Head of caudate nucleus (tissue), 42 donors: Measurements from ENCODE around the gene PAK2.

Source experiments
- DNase-seq, 42 donors: peaks; one replicate each; pipeline versions ENCODE4 v3.0.0 to v3.0.0-alpha.2; 2020 to 2021; ENCODE audit warnings: mixed read lengths in 7 of 42
- intact Hi-C: fragments of 100-400 bp; cut with DNase I; formaldehyde crosslinking; loops from one replicate; pipeline ENCODE4 v1.15.0; 2022

PAK2 gene

DNA sequence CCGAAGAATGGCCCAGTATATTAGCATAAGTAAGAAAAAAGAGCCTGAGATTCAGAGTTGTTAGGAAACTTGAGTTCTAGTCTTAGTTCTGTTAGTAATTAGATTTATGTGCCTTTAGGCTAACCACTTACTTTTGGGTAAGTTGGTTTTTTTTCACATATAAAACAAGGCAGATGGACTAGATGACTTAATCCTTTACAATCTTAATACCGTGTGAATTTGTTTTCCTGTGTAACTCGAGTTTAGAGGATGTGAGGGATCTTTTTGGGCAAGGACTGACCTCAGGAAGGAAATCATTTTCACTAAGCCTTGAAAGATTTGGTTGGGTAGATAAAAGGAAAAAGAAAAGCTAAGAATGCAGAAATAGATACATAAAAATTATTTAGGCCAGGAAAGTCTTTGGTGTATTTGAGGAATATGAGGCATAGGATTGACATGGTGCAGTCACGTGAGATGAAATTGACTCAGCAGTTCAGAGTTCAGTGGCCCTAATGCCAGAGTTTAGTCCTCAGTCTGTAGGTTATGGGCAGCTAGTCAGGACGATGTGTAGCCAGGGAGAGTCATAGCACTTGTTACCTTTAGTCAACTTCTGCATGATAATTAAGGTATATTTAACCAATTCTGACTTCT lies 34.6 kb downstream of the PAK2 start:
- no peak for DNase-seq
- intact Hi-C loops: no loop called here

DNA sequence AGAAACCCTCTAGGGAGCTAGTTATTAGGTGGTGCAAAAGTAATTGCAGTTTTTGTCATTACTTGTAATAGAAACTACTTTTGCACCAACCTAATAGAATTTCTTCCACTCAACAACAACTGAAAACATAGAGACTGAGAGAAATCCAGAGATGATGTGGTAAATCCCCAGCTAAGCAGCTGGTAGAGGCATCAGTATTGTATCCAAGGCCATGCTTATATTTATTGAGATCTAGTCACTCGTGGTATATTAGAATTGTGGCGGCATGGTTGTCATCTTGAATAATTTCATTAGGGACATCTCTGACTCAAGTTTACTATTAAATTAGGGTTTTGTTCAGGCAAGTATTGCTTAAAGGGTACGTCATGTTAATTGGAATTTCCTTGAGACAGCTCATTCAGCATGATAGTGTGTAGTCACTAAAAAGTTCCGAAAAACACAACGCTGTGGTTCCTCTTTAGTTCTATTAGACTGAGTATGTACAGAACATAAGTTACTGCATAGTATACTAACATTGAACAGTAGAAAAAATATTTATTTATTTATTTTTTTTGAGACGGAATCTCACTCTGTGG lies 35.3 kb downstream of the PAK2 start:
- no peak for DNase-seq
- intact Hi-C loops: no loop called here

DNA sequence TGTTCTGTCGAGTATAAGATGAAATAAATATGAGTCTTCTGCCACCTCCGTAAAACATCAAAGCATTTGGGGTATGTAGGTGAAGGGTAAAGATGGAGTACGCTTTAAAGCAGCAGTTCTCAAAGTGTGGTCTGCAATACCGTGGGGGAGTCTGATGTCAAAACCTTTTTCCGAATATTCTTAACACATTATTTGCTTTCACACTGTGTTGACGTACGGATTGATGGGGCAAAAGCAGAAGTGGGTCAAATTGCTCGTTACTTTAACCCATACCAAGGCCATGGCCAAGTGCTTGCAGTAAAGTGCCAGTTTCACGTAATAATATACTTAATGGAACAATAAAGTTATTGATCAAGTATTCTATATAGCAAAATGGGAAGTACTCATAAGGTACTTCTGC lies 36.3 kb downstream of the PAK2 start:
- DNase-seq: no peak
- intact Hi-C loops: no loop called here

DNA sequence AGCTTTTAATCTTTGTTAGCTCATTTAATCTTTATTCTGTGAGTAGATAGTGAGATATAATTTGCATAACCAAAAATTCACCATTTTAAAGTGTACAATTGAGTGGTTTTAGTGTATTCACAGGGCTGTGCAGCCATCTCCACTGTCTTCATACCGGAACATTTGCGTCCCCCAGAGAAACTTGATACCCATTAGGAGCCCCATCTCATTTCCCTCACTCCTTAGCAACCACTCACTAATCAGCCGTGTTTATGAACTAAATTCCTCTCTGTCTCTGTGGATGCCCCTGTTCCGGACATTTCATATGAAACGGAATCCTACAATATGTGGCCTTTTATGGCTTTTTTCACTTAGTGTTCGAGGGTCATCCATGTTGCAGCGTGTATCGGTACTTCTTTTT lies 38.2 kb downstream of the PAK2 start:
- DNase-seq: no peak
- intact Hi-C loops: no loop called here

DNA sequence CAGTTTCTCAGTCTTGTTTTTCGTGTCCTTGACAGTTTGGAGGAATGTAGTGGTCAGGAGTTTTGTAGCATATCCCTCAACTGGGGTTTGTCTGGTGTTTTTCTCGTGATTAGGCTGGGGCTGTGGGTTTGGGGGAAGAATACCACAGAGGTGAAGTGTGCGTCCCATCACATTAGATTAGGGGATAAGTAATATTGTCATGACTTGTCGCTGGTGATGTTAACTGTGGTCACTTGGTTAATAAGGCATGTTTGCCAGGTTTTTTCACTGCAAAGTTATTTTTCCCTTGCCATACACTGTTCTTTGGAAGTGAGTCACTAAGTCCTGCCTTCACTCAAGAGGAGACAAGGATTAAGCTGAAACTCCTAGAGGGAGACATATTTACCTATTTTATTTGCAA lies 39.1 kb downstream of the PAK2 start:
- intact Hi-C loops: no loop called here
- DNase-seq: no peak

DNA sequence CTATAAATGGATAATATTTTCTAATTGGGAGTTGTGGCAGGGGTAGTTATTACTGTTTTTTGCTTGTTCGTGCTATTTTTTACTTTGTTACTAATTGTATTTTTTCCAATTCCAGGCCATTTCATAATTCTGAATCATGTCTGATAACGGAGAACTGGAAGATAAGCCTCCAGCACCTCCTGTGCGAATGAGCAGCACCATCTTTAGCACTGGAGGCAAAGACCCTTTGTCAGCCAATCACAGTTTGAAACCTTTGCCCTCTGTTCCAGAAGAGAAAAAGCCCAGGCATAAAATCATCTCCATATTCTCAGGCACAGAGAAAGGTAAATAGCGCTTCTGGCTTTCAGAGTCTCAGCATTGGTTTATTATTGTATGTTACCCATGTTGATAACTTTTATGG lies 42.9 kb downstream of the PAK2 start:
- intact Hi-C loops: no loop called here
- DNase-seq: no peak

DNA sequence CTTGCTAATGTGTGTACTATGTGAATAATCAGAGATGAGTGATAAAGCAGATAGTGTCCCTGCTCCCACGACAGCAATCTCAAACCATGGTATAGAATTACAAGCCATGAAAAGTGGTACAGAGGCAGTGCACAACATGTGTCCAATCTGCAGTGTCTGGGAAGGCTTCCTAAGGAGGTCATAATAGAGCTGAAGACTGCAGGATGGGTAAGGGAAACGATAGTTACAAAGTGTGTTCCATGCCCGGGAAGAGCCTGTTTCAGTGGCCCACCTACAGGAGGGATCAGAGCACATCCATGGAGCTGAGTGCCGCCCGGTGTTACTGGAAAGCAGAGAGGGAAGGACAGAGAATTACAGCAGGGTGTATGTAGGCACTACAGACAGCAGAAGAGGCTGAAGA lies 48.9 kb downstream of the PAK2 start:
- intact Hi-C loops: no loop called here
- DNase-seq: peak in 1 of 42 donors; percentile 16

DNA sequence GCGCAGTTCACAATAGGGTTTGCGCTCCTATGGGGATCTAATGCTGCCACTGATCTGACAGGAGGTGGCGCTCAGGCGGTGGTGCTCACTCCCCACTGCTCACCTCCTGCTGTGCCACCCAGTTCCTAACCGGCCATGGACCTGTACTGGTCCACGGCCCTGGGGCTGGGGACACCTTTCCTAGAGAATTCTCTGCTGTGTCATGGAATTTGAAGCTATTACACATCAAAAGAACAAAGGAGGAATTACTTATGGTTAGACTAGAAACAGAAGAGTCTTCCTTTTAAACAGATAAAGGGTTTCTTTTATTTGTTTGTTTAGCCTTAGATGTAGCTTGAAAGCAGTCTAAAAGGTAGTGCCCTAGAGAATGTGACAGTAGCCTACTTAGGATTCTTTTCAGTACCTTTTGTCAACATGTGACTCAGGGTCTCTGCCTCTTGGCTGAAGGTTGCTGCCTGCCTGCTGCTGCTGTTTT lies 50.3 kb downstream of the PAK2 start:
- no peak for DNase-seq
- intact Hi-C loops: no loop called here

DNA sequence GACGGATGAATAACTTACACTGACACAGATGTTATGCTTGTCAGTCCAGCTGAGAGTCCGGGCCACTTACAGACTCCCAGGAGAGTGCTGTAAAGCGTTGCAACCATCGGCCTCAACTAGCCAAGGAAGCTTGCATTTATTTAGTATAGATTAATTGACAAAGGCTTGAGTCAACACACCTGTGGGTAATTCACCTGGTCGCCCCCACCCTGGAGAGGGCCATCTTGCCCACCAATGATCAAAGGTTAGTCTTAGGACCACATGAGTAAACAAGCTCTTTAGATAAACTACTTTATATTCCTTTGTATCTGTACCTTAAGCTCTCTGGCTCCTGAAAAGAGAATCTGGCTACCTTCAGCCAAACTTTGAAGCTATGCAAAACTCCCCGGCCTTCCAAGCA lies 51.0 kb downstream of the PAK2 start:
- intact Hi-C loops: no loop called here
- DNase-seq: no peak

DNA sequence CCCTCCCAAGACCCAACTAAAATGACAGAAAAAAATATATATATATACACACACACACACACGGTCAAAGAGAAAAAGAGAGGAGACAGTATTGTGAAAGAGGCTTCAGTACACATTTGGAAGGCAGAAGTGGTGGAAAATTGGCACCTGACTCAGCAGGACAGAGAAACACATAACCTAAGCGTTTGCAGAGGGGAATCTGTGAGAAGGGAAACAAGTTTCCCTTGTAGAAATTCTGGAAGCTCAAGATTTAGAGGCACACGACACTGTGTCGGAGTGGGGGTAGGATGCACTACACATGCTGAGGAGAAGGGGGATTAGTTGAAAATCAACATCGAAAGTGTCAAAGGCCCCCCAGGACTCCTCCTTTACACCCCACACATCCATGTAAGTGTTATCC lies 53.1 kb downstream of the PAK2 start:
- intact Hi-C loops: no loop called here
- DNase-seq: peak in 1 of 42 donors; percentile 8

DNA sequence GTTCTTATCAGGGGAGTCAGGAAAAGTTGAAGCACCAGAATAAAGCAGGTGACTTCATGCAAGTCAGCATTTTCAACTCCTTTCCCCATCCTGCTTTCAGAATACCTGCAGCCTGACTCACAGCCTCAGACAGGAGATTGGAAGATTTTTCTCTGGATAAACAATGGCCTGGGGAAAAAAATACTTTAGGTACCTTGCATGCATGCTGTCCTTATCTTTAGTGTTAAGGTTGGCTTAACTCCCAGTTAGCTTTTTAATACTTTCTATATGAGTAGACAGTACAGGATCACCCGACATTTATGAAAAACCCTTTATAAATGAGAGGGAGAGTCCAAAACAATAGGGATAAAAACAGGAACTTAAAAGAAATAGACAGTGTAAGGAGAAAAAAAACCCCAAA lies 53.6 kb downstream of the PAK2 start:
- no peak for DNase-seq
- intact Hi-C loops: no loop called here

DNA sequence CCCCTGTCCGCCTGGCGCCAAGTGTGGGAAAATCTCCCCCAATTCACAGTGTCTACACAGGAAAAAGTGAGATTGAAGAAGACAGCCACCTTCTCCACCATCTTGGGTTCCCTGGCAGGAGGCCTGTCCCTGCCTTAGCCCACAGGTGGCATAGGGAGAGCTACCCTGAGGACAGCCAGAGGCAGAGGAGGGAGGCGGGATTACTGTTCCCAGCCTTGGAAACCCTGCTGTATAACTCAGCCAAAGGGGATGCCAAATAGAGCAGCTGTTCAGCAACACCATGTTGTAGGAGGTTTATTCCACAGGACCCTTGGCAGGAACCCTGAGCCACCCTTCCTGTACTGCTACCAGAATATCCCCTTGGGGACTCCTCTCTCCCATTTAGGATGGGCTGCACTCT lies 54.8 kb downstream of the PAK2 start:
- DNase-seq: no peak
- intact Hi-C loops: no loop called here

DNA sequence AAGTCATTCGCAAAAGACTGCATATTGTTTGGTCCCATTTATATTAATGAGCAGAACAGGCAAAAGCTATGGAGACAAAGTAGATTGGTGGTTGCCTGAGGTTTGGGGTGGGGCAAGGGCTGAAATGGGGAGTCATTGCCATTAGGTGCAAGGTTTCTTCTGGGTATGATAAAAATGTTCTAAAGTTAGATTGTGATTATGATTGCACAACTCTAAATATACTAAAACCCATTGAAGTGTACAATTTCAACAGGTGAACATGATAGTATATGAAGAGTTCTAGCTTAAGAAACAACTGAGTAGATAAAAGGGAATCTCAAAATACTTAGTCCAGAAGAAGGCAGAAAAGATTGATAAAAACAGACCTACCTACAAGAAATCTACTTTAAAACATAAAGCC lies 56.7 kb downstream of the PAK2 start:
- intact Hi-C loops: no loop called here
- DNase-seq: no peak

DNA sequence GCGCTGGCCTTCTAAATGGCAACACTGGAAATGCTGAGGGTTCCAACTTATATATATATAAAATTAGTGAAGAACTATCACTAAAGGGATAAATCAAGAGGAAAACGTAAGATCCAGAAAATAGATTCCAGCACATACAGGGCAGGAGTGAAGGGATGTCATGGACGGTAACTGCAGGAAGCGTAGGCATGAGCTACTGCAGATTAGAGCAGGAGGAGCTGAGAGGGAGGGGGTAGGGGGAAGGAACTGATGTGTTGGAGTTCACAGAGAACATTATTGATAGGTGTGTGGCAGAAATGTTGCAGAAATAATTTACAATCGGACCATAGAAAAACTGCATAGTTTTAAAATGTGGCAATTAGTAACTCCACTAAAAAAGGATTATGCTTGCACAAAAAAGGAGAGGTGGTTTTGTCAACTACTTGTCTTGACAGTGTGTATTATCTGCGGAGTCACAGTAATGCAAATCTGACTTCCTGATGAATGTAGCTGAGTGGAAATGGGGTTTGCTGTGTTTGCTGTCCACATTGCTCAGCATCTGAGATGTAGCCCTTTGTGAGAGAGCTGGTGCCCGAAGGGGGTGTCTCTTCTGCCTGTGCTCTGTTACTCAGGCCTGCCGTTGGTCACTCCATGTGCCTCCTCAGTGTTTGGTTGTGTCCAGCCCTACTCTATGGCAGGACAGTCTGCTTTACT lies 61.2 kb downstream of the PAK2 start:
- peak in 9 of 42 donors; percentile 7 to 58 (median 25) for DNase-seq
- intact Hi-C loops: no loop called here

DNA sequence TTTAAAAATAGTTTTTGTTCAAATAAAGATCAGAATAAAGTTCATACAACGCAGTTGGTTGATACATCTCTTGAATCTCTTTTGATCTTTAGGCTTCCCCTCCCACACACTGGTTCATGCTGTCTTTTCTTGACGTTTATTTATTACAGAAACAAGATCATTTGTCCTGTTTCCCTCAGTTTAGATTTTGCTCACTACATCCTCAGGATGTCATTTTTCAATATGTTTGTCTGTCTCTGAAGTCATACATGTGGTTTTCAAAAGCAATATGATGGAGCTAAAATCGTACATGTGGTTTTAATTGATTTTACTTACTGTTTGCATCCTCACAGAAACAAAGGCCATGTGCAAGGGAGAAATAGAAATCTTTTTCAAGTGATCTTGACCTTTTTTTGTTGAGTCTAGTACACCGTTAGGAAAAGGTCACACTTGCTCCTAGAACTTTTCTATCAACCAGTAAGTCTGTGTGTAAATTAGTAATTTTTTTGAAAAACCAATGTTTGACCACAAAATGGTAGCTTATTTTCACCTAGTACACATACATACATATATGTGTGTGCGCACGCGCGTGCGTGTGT lies 64.3 kb downstream of the PAK2 start:
- intact Hi-C loops: no loop called here
- DNase-seq: no peak

DNA sequence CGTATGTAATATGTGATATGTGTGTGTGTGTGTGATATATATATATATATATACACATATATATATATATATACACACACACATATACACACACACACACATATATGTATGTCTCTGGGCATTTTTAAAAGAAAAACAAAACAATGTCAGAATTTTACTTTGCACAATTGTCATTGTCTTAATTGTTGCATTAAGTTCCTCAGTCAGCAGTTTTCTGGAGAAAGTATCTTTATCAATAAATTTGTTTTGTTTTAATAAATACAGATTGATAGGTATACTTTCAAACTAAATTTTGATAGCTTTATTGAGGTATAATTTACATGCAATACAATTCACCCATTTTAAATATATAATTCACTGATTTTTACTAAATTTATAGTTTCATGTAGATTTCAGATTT lies 65.1 kb downstream of the PAK2 start:
- no peak for DNase-seq
- intact Hi-C loops: no loop called here

DNA sequence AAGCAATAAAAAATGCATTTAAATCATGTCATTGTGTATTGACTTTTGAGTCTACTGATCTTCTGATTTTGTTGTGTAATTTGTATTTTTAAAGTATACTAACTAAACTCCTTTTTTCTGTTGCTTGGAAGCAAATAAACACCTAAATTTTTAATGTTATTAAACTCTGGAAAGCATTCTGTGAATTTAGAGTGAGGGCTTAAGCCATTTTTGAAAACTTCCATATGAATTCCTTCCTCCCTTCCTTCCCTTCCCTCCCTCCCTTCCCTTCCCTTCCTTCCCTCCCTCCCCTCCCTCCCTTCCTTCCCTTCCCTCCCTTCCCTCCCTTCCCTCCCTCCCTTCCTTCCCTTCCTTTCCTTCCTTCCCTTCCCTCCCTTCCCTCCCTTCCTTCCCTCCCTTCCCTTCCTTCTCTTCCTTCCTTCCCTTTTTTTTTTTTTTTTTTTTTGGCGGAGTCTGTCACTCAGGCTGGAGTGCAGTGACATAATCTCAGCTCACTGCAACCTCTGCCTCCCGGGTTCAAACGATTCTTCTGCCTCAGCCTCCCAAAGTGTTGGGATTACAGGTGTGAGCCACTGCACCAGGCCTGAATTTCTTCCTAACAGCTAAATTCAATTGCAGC lies 71.4 kb downstream of the PAK2 start:
- intact Hi-C loops: no loop called here
- no peak for DNase-seq

DNA sequence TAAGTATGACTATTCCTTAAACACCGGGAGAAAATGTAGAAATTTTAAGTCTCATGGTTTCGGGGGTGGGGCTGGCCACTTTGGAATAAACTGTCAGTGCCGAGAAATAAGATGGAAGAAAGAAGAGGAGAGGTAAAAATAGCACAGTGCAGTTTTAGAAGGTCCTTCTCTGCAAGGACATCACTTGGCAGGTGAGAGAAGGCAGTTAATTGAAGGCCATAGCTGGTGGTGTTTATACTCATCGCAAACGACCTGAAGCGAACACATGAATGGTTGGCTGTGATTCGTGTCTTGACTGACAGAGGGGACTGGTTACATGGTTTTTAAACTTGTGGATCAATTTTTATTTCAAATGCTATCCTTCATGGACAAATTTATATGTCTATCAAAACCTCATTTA lies 73.2 kb downstream of the PAK2 start:
- intact Hi-C loops: no loop called here

DNA sequence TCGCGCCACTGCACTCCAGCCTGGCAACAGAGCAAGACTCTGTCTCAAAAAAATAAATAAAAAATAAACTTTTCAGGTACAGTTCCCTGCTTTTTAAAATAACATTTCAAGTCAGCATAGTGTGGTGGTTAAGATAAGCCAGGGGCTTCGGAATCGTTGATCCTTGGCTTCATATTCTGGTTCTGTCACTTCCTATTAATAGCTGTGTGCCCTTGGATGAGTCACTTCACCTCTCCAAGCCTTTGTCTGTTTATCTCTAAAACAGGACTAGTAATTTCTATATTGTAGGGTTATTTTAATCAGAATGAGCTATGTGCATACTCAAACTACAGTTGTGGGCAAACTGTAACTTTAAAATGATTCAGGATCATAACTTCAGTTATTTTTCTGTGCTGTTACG lies 74.2 kb downstream of the PAK2 start:
- DNase-seq: no peak
- intact Hi-C loops: no loop called here

More for the DNA sequence above, 73.2 kb downstream of the PAK2 start:
- no peak for DNase-seq

DNA sequence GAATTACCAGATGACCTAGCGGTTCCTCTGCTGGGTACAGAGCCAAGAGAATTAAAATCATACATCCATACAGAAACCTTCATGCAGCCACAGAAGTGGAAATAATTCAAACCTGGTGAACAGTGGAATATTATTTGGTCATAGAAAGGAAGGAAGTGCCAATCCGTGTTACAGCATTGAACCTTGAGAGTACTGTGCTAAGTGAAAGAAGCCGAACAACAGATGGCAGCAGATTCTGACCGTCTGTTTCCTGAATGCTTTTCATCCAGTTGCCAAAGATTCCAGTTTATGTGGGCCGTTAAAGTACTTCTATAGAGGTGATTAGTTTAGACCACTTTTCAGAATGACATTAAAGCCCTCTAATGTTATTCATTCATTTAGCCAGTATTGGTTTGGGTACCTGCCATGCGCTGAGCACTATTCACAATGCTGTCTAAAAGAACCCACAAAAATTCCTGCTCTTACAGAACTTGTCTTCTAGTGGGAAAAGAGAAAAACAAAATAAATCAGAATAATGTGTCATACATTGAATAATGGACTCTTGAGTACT lies 82.2 kb downstream of the PAK2 start:
- intact Hi-C loops: no loop called here
- no peak for DNase-seq
